Measurements from ENCODE around the gene RIPPLY2.
"Not testable (repeated sequence)": the region's sequence is repeated elsewhere in the genome, so short reads cannot be mapped to it uniquely, and the experiment has no call there.

GRCh38 chr6:83897094-83897493 is 43.9 kb downstream of the RIPPLY2 start:
- TF ChIP-seq, protein P1, sequence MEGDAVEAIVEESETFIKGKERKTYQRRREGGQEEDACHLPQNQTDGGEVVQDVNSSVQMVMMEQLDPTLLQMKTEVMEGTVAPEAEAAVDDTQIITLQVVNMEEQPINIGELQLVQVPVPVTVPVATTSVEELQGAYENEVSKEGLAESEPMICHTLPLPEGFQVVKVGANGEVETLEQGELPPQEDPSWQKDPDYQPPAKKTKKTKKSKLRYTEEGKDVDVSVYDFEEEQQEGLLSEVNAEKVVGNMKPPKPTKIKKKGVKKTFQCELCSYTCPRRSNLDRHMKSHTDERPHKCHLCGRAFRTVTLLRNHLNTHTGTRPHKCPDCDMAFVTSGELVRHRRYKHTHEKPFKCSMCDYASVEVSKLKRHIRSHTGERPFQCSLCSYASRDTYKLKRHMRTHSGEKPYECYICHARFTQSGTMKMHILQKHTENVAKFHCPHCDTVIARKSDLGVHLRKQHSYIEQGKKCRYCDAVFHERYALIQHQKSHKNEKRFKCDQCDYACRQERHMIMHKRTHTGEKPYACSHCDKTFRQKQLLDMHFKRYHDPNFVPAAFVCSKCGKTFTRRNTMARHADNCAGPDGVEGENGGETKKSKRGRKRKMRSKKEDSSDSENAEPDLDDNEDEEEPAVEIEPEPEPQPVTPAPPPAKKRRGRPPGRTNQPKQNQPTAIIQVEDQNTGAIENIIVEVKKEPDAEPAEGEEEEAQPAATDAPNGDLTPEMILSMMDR (IDR thresholded peaks at IDR 0.05) = not testable (repeated sequence)
- TF ChIP-seq POLR2A (IDR thresholded peaks at IDR 0.05) = not testable (repeated sequence)
